Non-pigmented ciliary epithelial cell (primary cell): ENCODE results near the gene UGT1A10.
"Not testable (repeated sequence)": the region's sequence is repeated elsewhere in the genome, so short reads cannot be mapped to it uniquely, and the experiment has no call there.

ENCODE experiments used
- DNase-seq: peaks from one replicate; pipeline ENCODE4 v3.0.0-alpha.2; 2010; ENCODE audit warnings: low read depth

UGT1A10 gene

DNA sequence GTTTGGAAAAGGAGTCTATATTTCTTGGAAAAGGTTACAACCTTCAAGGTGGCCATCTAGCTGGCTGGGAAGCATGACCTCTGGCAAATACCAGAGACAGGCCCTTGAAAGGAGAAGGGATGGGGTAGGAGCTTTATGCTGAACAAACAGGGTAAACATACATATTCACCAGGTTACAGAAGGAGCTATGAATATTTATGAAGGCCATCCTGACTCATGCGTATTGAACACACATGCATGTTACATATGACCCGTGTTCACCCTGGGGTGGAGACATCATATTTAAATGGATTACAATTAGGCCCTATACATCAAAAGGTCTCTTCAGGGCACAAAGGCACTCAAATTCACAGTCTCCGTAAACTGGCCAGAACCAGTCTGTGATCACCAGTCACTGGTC, 19.7 kb downstream of the UGT1A10 start:
- DNase-seq: not testable (repeated sequence)

DNA sequence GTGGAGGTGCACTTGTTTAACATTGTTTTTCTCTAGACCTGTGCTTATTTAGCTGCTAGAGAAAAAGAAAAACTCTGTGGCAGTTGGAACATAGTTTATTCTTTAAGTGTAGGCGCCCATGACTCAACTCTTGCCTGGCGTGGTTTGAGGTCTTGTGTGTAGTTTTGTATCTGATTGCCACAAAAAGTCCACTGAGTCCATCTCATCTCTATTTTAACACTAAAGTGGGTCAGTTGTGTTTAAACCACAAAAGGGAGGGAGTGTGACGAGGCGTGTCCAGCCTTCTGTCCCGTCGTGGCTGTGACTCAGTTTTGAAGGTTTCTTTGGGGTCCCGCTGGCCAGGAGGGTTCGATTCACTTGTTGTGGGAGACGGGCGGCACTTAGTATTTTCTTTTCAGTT, 20.2 kb downstream of the UGT1A10 start:
- DNase-seq: no peak

DNA sequence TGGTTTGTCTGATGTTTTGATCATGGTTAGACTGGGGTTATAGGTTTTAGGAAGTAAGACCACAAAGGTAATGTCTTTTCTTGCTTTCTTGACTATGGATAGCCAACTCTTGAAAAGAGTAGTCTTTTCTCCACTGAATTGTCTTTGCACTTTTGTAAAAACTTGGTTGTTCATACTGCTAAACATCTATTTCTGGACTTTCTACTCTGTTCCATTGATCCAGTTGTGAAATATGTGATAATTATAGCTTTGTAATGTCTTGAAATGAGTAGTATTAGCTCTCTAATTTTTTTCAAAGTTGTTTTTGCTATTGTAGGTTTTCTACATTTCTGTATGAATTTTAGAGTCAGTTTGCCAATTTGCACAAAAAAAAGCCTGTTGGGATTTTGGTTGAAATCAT, 22.4 kb downstream of the UGT1A10 start:
- no peak for DNase-seq

DNA sequence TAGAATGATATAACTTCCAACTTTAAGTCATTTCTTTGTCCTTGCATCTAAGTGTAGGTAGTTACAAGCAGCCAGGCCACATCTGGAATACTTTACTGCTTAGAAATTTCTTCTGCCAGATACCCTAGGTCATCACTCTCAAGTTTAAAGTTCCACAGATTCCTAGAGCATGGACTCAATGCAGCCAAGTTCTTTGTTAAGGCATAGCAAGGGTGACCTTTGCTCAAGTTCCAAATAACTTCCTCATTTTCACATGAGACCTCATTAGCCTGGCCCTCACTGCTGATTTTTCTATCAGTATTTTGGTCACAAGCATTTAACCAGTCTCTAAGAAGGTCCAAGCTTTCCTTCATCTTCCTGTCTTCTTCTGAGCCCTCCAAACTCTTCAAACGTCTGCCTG, 27.7 kb downstream of the UGT1A10 start:
- DNase-seq: no peak

DNA sequence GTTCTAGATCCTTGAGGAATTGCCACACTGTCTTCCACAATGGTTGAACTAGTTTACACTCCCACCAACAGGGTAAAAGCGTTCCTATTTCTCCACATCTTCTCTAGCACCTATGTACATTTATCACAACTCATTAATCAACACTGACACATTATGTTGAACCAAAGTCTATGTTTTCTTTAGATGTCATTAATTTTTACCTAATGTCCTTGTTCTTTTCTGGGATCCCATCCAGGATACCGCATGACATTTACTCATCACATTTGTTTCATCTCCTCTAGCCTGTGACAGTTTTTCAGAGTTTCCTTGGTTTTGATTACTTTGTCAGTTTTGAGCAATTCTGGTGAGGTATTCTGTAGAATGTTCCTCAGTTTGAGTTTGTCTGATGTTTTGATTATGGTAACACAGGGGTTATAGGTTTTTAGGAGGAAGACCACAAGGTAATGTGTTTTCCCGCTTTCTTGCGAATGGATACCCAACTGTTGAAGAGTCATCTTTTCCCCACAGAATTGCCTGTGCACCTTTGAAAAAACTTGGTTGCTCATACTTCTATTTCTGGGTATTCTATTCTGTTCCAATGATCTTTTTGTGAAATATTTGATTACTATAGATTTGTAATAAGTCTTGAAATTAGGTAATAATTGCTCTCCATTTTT, 32.5 kb downstream of the UGT1A10 start:
- no peak for DNase-seq

DNA sequence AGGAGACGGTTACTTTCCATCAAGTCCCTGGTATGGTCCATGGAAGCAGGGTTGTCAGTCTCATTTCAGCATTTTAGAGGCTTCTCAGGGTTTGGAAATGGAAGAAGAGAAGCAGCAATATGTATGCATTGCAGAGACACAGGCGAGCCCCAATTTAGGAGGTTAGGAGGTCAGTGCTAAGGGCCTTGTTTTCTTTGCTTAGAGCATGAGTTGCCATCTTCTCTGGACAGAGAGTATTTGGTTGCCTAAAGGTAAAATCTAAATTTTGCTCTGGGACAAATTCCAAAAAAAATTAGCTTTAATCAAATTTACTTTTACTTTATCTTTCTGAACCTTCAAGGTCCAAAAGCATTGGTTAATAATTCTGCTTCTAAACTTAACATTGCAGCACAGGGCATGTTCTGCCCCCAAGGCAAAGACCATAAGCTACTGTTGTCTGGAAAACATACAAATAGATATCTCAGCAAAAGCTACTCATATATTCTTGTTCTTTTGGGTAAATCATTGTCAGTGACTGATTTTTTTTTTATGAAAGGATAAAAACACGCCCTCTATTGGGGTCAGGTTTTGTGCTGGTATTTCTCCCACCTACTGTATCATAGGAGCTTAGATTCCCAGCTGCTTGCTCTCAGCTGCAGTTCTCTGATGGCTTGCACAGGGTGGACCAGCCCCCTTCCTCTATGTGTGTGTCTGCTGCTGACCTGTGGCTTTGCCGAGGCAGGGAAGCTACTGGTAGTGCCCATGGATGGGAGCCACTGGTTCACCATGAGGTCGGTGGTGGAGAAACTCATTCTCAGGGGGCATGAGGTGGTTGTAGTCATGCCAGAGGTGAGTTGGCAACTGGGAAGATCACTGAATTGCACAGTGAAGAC, 35.3 kb downstream of the UGT1A10 start, which contains the start of gene UGT1A9:
Gene UGT1A9 (plus strand): TSS at position 609 of the 872 bp plus-strand sequence. CDS start 37 bp downstream, at position 646.
- DNase-seq: no peak

DNA sequence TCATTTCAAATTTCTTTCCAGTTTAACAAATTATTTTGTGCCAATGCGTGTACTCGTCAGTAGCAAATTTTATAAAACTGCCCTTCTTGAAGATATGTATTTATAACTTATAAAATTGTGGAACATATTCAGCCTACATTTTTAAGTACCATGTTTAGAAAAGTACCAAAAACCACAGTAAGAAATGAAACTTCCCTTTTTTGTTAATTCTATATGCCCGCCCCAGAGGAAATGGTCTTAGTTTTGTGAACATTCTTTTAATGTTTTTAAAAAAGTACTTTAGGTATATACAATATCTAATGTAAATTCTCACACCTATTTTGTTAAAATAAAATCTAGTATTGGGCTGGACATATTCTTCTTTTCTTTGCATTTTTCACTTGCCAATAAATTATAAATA, 36.6 kb downstream of the UGT1A10 start:
- DNase-seq: no peak

DNA sequence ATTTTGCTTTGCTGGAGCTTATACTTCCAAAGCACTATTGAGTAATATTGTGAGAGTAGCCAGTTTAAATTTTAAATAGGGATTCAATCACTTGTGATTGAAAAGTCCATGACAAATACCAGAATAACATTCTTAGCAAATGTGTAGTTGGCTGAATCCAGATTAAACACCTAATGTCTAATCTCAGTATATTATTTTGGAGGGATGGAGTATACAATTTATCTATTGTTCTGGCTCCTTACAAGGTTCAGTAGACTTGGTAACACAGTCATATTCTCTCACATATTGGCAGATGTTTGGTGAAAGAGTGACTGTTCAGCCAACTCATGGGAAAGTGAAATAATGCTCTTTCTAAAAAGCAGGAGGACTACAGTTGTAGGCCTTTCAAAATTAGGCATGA, 37.6 kb downstream of the UGT1A10 start:
- DNase-seq: no peak

DNA sequence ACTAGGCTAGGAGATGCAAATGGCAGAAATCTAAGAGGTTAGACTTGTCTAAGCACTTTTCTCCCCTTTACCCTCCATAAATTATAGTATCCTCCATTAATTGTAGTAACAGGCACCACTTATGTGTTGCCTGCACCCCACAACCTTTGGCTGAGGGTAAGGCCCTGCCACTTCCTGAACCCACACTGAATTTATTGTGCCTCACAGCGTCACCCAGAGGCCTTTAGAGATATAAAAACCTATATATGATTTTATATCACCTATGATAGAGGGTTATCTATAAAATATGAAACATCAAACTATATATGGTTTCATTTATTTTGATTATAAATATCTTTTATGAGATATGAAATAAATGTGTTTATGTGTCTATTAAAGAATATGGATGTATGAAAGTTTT, 38.1 kb downstream of the UGT1A10 start:
- no peak for DNase-seq

DNA sequence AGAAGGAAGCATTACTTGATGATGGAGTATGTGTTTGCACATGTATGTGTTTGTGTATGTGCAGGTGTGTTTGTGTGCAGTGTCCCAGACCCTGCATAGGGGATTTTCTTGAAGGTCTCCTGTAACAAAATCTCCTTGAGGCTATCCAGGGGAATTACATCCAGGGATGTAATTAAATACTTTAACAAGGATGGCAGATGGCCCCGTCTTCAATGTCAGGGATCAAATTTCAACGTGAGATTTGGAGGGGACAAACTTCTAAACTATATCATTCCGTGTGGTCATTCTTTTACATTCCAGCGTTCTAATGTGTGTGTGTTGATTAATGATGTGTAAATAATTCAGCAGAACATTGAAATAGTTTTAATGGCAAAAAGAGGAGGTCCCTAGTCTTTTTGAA, 38.7 kb downstream of the UGT1A10 start:
- no peak for DNase-seq

DNA sequence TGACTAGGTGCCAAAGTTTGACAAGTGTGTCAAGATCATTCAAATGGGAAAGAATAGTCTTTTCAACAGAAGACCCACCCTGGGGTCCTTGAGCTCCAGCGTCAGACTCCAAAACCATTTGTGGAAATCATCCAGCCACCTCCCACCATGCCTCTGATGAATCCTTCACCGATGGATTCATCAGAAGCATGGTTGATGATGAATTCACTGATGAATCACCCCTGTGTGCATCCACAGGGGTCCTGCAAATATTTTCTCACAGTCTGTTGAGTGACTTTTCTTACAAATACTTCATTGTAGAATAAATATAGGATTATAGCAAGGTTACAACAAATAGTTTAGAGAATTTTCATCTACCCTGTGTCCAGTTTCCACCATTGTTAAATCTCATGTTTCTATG, 39.8 kb downstream of the UGT1A10 start:
- DNase-seq: peak; percentile 6

DNA sequence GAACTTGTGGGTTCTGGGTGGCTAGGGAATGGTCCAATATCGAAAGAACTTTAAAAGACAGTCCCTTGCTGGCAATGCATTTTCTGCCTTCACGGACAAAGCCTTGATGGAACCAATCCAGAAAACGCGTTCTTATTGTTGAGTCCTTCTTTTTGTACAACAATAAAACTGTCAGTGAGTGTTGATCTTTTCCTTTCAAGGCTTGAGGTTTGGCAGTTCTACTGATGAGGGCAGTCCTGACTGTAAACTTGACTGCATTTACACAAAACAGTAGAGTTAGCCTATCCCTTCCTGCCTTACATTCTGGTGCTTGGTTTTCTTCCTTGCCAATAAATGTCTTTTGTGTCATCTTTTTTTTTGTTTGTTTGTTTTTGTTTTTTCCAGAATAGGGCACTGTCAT, 42.9 kb downstream of the UGT1A10 start:
- DNase-seq: no peak

DNA sequence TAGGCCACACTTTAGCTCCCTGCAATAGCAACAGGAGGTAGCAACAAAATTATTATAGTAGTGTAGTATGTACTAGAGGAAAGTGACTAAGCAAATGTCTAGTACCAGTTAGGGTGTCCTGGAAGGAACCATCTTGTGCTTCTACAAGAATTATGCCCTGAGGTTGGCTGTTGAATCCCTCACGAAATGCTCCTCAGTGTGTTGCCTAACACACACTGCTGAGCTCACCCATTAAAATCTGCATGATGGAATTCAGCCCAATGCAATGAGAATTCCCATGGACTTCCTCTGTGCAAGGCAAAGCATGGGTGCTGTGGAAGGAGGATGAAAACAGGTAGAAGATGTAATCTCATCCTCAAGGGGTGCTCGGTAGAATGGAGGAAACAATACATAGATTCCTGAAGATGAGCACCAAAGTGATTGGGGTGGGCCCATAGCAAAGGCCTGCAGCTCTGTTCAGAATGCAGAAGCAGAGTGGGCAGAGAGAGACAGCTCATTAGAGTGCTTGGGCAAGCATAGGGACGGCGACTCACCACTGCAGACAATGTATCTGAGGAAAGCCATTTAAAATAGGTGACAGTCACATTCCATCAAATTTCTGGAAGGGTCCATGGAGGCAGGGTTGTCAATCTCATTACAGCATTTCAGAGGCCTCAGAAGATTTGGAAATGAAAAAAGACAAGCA, 44.3 kb downstream of the UGT1A10 start:
- DNase-seq: no peak

DNA sequence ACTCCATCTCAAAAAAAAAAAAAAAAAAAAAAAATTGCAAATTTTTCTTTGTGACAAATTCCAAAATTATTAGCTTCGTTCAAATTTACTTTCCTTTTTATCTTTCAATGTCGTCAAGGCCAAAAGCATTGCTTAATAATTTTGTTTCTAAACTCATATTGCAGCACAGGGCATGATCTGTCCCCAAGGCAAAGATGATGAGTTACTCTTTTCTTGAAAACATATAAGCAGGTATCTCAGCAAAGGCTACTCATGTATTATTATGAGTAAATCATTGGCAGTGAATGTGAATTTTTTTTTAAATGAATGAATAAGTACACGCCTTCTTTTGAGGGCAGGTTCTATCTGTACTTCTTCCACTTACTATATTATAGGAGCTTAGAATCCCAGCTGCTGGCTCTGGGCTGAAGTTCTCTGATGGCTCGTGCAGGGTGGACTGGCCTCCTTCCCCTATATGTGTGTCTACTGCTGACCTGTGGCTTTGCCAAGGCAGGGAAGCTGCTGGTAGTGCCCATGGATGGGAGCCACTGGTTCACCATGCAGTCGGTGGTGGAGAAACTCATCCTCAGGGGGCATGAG, 45.4 kb downstream of the UGT1A10 start, which contains the start of gene UGT1A7:
Gene UGT1A7 (plus strand): TSS at position 381 of the 579 bp plus-strand sequence. CDS start 37 bp downstream, at position 418.
- DNase-seq: no peak

DNA sequence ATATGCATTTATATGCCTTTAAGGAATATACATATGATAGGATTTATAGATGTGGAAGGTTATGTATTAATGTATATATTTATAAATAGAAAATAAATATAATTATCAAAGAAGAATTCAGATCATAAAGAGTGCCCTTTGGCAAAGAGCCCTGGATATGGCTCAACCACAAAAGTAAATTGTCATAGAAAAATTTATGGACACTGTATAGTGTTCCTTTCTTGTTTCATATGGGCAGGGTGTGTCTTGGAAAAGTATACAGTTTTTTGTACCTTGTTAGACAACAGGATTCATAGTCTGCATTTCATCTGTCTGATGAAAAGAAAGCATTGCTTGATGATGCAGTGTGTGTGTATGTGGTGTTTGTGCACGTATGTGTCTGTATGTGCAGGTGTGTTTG, 48.4 kb downstream of the UGT1A10 start:
- no peak for DNase-seq

DNA sequence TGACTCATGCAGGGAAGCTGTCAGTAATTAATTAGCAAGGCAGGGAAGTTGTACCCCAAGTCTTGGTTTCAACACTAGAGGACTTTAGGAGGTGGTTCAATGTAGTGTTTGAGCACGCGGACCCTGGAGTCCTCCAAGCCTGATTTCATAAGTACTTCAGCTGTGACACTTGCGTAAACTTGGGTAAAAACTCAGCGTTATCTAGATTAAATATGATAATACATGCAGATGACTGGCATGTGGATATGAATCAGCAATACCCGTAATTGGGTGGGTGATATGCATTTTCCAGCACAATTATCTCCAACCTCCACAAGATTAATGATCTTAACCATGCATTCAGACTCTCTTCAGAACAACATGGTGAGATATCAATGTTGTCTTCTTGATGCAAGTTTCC, 50.7 kb downstream of the UGT1A10 start:
- DNase-seq: no peak

DNA sequence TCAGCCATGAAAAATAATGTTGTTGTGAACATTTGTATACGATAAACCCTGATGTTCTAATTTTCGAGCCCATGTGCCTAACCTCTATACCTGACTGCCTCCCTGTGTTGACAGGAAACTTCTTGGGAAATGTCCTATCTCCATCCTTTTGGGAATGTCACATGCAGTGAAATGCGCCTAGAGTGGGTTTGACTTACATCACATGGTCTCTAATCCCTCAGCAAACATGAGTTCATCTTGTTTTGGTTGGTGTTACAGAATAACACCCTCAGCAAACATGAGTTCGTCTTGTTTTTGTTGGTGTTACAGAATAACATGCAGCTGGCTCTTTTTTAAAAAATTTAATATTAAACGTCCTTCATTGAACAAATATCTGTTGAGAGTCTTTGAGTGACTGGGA, 52.1 kb downstream of the UGT1A10 start:
- no peak for DNase-seq

DNA sequence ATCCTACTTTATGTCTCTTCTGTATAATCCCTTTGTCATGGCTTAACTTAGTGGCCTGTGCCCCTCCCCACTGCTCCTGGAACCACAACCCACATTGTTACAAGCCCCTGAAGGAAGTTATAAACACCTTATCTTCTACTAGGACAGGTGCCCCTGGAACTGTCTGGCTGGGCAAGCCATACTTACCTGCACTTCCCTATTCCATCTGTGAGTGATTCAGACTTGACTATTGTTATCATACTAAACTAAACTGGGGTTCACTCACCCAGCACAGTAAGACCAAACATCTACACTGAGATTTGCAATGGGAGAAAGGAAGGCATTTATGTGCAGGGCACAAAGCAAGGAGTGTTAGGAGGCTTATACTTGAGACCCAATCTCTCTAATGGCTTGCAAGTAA, 52.8 kb downstream of the UGT1A10 start:
- DNase-seq: no peak

DNA sequence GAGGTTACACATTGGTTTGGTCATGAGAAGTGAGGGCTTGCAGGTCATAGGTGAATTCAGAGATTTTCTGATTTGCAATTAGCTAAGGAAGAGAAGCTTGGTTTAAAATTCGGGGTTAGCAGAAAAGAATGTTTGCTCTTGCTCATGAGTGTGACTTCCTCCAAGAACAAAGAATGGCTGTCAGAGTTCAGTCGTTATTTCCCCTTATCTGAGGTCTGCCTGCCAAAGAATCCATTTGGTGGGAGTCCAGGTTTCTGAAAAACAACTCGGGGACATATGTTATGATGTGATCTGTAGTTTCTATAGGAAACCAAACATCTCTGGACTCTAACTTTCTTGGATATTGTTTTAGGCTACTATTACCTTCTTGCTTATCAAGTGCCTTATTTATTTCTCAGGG, 53.3 kb downstream of the UGT1A10 start:
- no peak for DNase-seq

DNA sequence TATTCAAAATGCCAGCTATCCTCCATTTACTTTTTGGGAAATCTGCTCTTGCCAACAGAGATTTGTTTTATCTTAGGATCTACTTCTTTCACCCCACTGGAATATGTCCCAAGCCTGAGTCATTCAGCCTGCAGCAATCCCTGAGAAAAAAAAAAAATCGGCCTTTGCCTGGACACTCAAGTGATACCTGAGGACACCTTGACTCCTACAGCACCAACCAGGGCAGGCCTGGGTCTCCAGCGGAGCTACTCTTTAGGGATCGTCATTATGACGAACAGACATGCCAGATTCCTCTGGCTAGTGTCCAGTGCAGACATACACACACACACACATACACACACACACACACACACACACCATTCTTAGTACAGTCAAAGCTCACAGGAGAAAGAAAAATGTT, 54.2 kb downstream of the UGT1A10 start:
- no peak for DNase-seq

DNA sequence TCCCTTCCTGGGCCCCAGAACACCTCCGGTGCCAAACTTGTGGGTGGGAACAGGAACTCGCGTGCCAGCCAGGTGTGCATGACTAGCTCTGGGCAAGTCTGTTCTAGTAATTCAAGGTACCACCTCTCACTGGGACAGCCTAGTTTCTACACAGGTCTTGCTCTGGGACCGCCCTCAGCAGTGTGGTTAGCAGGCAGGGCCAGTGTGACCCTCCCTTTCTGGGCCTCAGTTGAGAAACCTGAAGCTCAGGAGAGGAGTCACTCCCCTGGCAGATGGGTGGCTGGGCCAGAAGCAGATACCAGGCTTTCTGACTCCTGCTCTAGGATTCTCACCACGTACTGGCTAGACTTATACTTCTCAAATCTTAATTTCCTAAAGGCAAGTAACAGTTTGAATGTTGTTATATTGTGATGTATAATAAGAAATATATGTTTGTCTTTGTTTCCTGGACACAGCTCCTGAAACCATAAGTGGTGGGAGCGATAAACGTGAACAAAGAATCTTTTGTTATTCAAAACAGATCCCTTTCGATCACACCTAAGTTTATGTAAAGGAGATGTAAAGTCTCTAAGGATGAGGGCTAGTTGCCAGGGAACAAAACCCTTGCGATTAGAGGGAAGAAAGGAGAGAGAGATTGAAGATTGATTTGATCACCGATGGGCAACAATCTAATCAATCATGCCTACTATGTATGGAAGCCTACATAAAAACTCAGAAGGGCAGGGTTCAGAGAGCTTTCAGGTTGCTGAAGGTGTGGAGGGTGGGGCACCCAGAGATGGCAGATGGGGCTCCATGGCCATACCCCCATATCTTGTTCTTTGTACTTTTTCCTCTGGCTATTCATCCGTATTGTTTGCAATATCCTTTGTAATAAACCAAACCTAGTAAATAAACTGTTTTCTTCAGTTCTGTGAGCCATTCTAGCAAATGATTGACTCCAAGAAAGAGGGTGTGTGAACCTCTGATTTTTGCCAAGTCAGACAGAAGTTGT, 55.5 kb downstream of the UGT1A10 start:
- DNase-seq: no peak
